GM12874 (cell line): ENCODE measurements around the gene KCNQ1.

Source experiments
- CTCF ChIP-seq: IDR thresholded peaks from 2 replicates; pipeline ENCODE4 v1.5.1; 2011; ENCODE audit warnings: low read depth, mild to moderate bottlenecking, control low read depth, low read length, moderate library complexity; ENCODE audit not compliant: insufficient read depth

KCNQ1 gene

GRCh38 chr11:2465202-2466068 lies 20.6 kb downstream of the KCNQ1 start:
- no peak for TF ChIP-seq CTCF

- TF ChIP-seq CTCF, result no peak
These were observed 21.4 kb downstream of the KCNQ1 start for GRCh38 chr11:2466069-2466801.

GRCh38 chr11:2466869-2467694 lies 22.3 kb downstream of the KCNQ1 start:
- no peak for TF ChIP-seq CTCF

GRCh38 chr11:2467695-2468055 lies 22.9 kb downstream of the KCNQ1 start:
- no peak for TF ChIP-seq CTCF

GRCh38 chr11:2468363-2469235 lies 23.8 kb downstream of the KCNQ1 start:
- no peak for TF ChIP-seq CTCF

GRCh38 chr11:2470495-2470894 lies 25.7 kb downstream of the KCNQ1 start:
- TF ChIP-seq CTCF, result no peak
